Chondrocyte (in vitro differentiated cells): ENCODE results near the gene TXNDC16. TPM values are rescaled to one million over a fixed set of nuclear protein-coding genes. Genes with fewer than 3 reads are reported as not detected.
"Not testable (repeated sequence)": the region's sequence is repeated elsewhere in the genome, so short reads cannot be mapped to it uniquely, and the experiment has no call there.

ENCODE experiments used
- DNase-seq: peaks from one replicate; pipeline ENCODE4 v3.0.0; 2021; ENCODE audit warnings: mixed read lengths, low spot score
- H3K27ac Mint-ChIP-seq: one replicate; pipeline ENCODE4 v1.8.0; 2021; ENCODE audit warnings: mild to moderate bottlenecking, moderate library complexity, mixed read lengths; ENCODE audit not compliant: unreplicated experiment
- H3K27me3 Mint-ChIP-seq: 2 replicates; pipeline ENCODE4 v1.8.0; 2021; ENCODE audit warnings: low read depth, mixed read lengths
- H3K36me3 Mint-ChIP-seq: 2 replicates; pipeline ENCODE4 v1.8.0; 2021; ENCODE audit warnings: low read depth, mixed read lengths
- H3K4me1 Mint-ChIP-seq: 2 replicates; pipeline ENCODE4 v1.8.0; 2021; ENCODE audit warnings: low read depth, mild to moderate bottlenecking, mixed read lengths
- H3K4me3 Mint-ChIP-seq: one replicate; pipeline ENCODE4 v1.8.0; 2021; ENCODE audit warnings: mild to moderate bottlenecking, moderate library complexity, mixed read lengths; ENCODE audit not compliant: unreplicated experiment
- H3K9me3 Mint-ChIP-seq: 2 replicates; pipeline ENCODE4 v1.8.0; 2021; ENCODE audit warnings: low read depth, mixed read lengths
- CTCF ChIP-seq: fragments of 200-600 bp; sonication (generic); IDR thresholded peaks from 2 replicates; pipeline ENCODE4 v1.5.0; 2021; ENCODE audit warnings: antibody characterized with exemption, mild to moderate bottlenecking, moderate library complexity
- total RNA-seq: library from RNA; stranded (reverse); gene quantifications from 3 replicates; pipeline ENCODE4 v1.2.1, GENCODE V29; 2021

The TXNDC16 gene
- total RNA-seq, 1 donor from 2014 or later, result 6.4 TPM

GRCh38 chr14:52590318-52590717, 38.0 kb upstream of the TXNDC16 start:
- TF ChIP-seq CTCF, result no peak

GRCh38 chr14:52589646-52590045, 37.3 kb upstream of the TXNDC16 start:
- TF ChIP-seq CTCF, result no peak
- Mint-ChIP-seq H3K36me3 (peaks cover 7% of the 10 kb centered on the region), H3K4me1 (no peaks in the 10 kb centered on the region), H3K27ac (no peak overlapping the region), H3K4me3 (no peak overlapping the region), H3K9me3 (peaks cover 34% of the 10 kb centered on the region), H3K27me3 (no peaks in the 10 kb centered on the region)
- DNase-seq, result no peak

More at GRCh38 chr14:52590318-52590717, 38.0 kb upstream of the TXNDC16 start:
- peaks cover 40% of the 10 kb centered on the region for H3K9me3 Mint-ChIP-seq
- H3K4me3 Mint-ChIP-seq, result no peak overlapping the region
- DNase-seq, result no peak
- H3K4me1 Mint-ChIP-seq, result no peaks in the 10 kb centered on the region
- no peaks in the 10 kb centered on the region for H3K27me3 Mint-ChIP-seq
- no peak overlapping the region for H3K27ac Mint-ChIP-seq
- H3K36me3 Mint-ChIP-seq, result peaks cover 10% of the 10 kb centered on the region

GRCh38 chr14:52583544-52583943, 31.2 kb upstream of the TXNDC16 start:
- no peak for TF ChIP-seq CTCF
- Mint-ChIP-seq H3K4me1 (no peaks in the 10 kb centered on the region), H3K27ac (no peak overlapping the region), H3K27me3 (no peaks in the 10 kb centered on the region), H3K36me3 (no peaks in the 10 kb centered on the region), H3K9me3 (no peaks in the 10 kb centered on the region), H3K4me3 (no peak overlapping the region)
- no peak for DNase-seq

GRCh38 chr14:52575858-52576257, 23.6 kb upstream of the TXNDC16 start:
- peaks cover 15% of the 10 kb centered on the region for H3K36me3 Mint-ChIP-seq
- H3K9me3 Mint-ChIP-seq, result peaks cover 29% of the 10 kb centered on the region
- H3K4me3 Mint-ChIP-seq, result no peak overlapping the region
- no peaks in the 10 kb centered on the region for H3K27me3 Mint-ChIP-seq
- no peak overlapping the region for H3K27ac Mint-ChIP-seq
- DNase-seq, result no peak
- no peak for TF ChIP-seq CTCF
- no peaks in the 10 kb centered on the region for H3K4me1 Mint-ChIP-seq

GRCh38 chr14:52568454-52568853, 16.1 kb upstream of the TXNDC16 start:
- not testable (repeated sequence) for H3K27ac Mint-ChIP-seq, DNase-seq, H3K4me3 Mint-ChIP-seq, H3K4me1 Mint-ChIP-seq, H3K27me3 Mint-ChIP-seq
- H3K9me3 Mint-ChIP-seq, result peaks cover 41% of the 10 kb centered on the region
- H3K36me3 Mint-ChIP-seq, result peaks cover 26% of the 10 kb centered on the region

GRCh38 chr14:52563120-52563519, 10.8 kb upstream of the TXNDC16 start:
- Mint-ChIP-seq H3K4me1 (no peaks in the 10 kb centered on the region), H3K27ac (no peak overlapping the region), H3K36me3 (peaks cover 8% of the 10 kb centered on the region), H3K9me3 (peaks cover 4% of the 10 kb centered on the region), H3K4me3 (no peak overlapping the region), H3K27me3 (no peaks in the 10 kb centered on the region)
- no peak for TF ChIP-seq CTCF
- DNase-seq, result no peak
